Regular cardiac myocyte (primary cell): Measurements from ENCODE around the gene ETNK1. TPM values are rescaled to one million over a fixed set of nuclear protein-coding genes. Genes with fewer than 3 reads are reported as not detected.

Experiments used
- total RNA-seq: library from RNA; depleted of rRNA; stranded (reverse); fragments of >200 nt; gene quantifications from 2 replicates; pipeline ENCODE4 v1.2.3, GENCODE V29; 2014

Gene ETNK1, protein sequence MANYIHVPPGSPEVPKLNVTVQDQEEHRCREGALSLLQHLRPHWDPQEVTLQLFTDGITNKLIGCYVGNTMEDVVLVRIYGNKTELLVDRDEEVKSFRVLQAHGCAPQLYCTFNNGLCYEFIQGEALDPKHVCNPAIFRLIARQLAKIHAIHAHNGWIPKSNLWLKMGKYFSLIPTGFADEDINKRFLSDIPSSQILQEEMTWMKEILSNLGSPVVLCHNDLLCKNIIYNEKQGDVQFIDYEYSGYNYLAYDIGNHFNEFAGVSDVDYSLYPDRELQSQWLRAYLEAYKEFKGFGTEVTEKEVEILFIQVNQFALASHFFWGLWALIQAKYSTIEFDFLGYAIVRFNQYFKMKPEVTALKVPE
- total RNA-seq = 19.2 and 32.0 TPM in 2 replicates

DNA sequence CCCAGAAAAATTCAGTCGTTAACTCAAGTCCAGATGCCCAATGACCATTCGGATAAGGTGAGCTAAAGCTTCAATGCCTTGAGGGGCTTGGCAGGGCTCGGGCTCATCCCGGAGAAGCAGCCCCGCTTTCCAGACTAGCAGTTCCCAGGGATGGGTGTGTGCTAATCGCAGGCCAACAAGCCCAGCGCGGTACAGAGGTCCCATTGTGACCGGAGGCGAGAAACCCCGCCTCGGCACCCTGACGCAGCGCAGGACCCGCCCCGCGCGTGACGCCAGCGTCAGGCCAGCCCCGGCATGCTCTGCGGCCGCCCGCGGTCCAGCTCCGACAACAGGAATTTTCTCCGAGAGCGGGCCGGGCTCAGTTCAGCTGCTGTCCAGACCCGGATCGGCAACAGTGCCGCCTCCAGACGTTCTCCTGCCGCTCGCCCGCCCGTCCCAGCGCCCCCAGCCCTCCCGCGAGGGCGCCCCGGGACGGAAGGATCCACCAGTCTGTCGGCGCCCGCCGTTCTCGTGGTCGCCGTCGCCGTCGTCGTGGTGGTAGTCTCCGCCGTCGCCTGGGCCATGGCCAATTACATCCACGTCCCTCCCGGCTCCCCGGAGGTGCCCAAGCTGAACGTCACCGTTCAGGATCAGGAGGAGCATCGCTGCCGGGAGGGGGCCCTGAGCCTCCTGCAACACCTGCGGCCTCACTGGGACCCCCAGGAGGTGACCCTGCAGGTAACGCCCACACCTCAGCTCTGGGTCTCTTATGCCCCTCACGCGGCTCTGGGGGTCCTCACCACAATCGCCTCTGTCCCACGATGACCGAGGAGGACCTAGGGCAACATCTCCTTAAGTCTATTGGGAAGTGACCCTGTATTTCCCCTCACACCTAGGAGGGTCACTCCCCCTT lies at the start of gene ETNK1:
ETNK1 (plus strand) TSS at position 302 of the 892 bp plus-strand sequence; CDS start at position 562, 260 bp downstream.

Other genes with a start within 250 kb of the ETNK1 start
- gene C2CD5, start 80.6 kb upstream of the ETNK1 start, total RNA-seq = 19.7 and 25.7 TPM in 2 replicates